SIG-M5 treated with dmso at 0.1 percent for 504 hours (cell line): ENCODE data around the gene SPTB.

Experiments
- DNase-seq: peaks from one replicate; lab custom pipeline; 2025; ENCODE audit not compliant: unreplicated experiment; lab: John Stamatoyannopoulos, UW

SPTB gene

DNA sequence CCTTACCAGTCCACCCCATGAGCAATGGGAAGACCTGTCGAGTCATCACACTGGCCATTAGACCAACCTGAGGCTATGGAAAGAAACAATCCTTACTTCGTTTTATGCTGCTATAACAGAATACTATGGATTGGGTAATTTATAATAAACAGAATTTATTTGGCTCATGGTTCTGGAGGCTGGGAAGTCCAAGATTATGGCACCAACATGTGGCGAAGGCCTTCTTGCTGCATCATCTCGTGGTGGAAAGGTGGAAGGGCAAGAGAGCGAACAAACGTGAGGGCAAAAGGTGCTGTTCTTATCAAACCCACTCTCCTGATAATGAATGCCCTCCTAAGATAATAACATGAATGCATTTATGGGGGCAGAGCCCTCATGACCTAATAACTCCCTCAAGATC is 9.6 kb upstream of the SPTB start:
- DNase-seq: no peak

DNA sequence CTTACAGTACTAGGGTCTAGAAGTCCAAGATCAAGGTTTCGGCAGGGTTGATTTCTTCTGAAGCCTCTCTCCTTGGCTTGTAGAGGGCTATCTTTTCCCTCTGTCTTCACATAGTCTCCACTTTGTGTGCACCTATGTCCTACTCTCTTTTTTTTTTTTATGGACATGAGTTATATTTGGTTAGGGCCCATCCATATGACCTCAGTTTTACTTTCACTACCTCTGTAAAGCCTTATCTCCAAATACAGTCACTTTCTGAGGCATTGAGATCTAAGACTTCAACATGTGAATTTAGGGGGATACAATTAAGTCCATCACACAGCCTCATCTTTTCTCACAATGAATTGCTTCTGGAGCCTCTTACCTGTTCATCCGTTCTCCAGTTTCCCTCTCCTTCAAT is 5.9 kb upstream of the SPTB start:
- DNase-seq: no peak

DNA sequence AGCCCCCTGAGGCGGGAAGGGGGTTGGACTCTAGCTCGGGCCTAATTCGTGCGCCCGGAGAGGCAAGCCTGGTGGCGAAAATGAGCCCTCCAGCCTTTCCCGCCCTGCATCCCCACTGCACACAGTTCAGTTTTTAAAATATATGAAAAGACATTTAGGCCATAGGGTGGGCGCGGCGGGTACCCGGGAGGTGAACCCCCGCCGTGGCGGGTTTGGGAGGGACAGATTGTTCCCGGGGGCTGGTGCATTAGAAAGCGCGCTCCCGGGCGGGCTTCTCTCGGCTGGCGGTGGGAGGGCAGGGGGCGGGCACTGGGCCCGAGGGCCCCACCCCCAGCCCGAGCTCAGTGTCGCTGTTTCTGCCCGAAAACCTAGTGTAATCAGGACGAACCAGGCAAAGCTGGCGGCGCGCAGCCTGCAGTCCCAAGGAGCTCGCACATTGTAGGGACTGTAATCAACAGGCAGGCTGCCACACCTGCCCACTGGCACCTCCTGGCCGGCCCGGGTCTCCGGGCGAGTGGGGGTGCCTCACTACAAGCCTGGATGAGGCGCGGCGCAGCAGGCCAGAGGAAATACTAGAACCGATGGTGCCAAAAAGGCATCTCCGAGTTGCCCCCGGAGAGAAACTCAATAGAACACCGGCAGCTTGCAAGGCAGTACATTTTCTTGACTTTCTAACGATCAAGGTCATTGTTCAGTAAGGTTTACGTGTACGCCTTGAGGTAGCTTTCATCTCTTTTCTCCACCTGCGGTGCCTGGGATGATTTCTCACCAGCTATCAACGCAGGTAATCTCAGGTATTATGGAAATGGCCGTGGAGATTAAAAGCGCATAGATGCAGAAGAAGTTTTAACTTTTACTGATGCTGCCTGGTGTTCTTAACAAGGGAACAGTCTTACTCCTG is 764 bp upstream of the SPTB start:
- DNase-seq: peak; percentile 44

DNA sequence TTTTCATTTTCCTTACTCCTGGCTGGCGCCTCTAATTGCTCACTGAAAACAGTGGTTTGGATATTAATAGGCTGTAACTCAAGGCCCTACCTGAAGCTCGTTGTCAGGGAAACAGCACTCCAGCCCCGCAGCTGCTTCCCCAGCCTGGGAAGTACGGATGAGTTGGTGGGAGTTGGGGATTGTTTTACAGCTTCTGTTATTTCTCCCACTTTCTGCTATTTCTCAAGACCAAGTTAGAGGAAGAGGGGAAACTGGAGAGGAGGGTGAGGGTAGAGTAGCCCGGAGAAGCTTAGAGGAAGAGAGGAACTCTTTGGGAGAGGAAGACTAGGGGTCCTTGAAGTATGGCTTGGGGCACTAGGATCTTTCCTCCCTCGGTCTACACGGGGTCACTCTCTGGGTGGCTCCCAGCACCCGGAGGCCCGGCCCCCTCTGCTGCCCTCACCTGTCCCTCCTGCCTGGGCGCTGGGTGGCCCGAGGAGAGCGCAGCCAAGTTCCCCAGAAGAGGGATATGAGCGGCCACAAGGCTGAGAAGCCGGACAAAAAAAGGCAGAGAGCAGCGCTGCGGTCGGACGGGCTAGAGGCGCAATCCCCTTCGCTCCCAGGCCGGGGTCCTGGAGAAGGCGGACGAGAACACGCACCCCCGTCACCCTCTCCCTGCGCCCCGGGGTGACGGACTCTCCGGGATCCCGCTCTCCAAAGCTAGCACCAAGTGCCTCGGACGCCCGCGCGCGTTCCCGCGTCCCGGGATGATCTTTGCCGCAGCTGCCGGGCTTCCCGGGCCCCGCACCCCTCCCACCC is 671 bp downstream of the SPTB start:
- DNase-seq: no peak

GRCh38 chr14:64877846-64878245 is 1.9 kb downstream of the SPTB start:
- no peak for DNase-seq

- DNase-seq: no peak
These were observed 4.4 kb downstream of the SPTB start for GRCh38 chr14:64875350-64875749.

DNA sequence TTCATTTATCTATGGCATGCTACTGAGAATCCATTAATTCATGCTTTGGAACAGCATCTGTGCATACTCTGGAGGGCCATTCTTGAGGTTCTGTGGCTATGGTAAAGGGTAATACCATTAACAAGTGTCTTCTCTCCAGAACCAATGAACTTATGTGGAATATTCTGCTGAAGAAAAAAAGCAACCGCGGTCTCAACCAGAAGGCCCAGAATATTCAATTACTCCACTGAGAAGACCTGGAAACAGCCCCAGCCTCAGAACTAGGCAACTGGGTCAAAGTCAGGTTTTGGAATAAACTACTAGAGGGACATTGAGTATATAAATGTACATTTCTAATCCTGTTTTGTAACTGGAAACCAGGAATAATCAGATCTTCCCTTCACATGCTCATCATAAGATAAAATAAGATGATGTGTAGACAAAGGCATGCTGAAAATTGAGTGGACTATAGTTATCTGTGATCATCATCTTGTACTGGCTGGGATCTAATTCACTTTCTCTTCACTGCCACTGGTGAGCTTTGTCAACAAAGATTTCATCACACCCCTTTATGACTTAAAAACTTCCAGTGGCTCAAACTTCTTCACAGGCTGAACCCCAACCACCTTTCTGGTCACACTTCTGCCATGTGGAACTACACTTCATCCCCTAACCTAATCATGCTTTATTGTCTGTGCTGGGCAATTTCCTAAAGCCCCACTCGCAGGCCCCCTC is 6.0 kb downstream of the SPTB start:
- no peak for DNase-seq

DNA sequence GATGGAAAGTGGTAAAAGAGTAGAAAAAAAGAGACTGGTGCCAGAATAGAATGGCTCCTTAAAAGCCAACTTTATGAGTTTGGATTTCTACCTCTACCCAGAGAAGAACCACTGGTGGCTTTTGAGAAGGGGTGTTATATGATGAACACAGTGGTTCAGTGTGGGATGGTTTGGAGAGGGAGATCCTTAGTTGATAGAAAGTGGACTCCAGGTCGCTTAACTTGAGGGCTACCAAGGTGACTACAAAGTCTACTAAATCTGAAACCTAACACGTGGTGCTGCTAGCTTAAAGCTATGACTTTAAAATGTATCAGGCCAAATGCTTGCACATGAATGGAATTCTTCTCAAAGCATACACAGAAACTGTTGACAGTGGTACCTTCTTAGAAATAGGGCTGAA is 8.4 kb downstream of the SPTB start:
- no peak for DNase-seq

GRCh38 chr14:64870160-64870559 is 9.5 kb downstream of the SPTB start:
- peak; percentile 33 for DNase-seq

GRCh38 chr14:64868841-64869240 is 10.9 kb downstream of the SPTB start:
- no peak for DNase-seq

GRCh38 chr14:64868379-64868778 is 11.3 kb downstream of the SPTB start:
- DNase-seq: no peak

DNA sequence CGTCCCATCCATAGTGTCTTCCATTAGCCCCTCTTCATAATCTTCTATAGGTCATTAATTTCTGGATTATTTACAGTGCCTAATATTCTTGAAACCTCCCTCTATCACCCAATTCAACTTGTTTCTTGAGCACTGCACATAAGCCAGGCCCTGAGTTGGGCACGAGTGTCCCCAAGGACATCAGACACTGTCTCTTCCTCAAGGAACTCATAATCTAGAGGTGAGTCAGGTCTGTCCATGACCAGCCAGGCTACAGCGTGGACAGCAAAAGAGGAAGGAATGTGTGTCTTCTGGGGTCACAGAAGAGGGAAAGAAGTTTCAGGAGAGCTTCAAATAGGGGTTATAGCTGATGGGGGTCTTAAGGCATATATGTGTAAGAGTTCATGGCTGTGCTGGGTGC is 12.5 kb downstream of the SPTB start:
- no peak for DNase-seq

DNA sequence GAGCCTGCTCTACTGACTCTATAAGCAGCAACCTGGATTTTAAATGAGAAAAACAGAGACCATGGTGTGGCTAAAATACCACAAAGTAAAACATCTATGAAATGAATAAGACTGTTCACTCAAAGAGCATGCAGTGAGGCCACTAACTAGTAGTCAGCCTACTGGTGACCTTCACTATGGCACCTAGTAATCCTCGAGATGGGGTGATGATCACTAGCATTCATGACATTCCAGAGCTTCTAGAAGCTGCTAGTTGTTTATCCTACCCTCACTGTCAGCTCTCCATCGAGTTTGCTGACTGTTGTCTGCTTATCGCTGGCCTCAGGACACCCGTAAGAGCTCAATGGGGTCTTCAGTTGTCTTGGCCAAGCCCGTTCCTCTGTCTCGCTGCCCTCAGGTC is 13.7 kb downstream of the SPTB start:
- no peak for DNase-seq

DNA sequence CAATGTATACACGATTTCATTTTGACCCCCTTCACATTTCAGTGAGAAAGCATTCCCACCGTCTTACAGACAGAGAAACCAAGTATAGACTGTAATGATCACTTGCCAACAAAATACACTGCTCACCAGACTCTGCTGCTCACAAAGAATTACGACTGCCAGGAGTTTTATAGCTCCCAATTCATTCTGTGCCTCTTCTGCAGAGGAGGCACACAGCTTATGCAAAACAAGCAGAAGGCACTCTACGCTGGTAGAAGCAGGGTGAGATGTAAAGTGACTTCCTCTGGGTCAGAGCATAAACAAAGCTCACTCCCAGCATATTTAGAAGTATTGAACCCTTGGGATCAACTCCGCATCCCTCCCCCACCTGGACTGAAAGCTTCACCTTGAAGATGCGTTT is 14.6 kb downstream of the SPTB start:
- DNase-seq: no peak

DNA sequence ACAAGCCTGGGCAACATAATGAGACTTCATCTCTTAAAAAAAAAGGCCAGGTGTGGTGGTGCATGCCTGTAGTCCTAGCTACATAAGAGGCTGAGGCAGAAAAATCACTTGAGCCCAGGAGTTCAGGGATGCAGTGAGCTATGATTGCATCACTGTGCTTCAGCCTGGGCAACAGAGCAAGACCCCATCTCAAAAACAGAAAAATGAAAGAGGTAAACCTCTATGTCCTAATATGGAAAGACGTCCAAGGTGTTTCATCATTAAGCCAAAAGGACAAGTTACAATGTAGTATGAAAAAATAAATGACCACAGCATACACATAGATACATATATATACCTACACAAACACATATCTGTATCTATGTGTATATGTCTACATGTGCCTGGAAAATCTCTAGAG is 15.4 kb downstream of the SPTB start:
- DNase-seq: no peak

GRCh38 chr14:64861916-64862315 is 17.8 kb downstream of the SPTB start:
- DNase-seq: no peak

DNA sequence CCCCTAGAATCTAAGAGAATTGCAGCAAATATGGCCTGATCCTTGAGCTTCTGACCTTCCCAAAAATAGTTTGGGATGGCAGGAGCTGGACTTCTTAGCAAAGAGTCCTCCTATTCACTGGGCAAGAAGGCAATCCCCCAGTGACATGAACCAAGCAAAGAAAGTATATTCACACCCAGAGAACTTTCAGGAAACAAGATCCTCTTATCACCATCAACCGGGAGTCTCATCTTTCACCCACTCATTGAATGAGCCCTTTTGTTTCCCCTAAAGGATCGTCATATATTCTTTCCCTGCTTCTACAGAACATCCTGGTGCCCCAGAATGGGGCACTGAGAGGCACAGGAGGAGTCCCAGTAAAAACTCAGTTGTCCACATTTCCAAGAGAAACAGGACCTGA is 19.7 kb downstream of the SPTB start:
- DNase-seq: no peak

DNA sequence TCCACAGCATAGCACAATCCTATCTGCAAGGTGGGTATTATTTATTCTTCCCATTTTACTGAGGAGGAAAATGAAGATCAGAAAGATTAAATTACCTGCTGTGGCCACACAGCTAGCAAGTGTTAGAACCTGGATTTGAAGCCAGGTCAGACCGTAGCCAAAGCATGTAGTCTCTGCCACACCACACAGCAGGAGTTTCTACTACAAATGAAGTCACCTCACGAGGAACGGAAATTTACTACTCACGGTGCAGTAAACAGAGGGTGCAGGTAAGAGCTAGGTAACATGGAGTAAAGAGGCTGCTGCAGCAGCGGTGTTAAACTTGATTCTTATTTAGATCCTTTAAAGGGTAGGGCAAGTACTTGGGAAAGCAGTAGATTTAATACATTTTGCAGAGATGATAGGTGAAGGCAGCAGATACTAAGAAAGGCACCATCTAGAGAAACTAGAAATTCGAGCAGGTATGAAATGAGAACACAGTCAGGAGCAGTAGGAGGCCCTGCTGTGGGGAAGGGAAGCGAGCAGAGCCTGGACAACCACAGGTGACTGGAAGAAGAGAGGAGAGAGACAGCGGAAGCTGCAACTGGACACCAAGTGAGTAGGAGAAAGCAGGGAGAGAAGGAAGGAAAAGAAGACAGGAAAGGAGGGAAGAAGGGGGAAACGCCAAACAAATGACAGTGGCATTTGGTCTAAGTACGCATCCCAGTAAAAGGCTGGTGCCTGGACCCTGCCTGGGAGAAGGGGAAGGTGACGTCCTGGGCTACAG is 21.5 kb downstream of the SPTB start:
- DNase-seq: no peak

DNA sequence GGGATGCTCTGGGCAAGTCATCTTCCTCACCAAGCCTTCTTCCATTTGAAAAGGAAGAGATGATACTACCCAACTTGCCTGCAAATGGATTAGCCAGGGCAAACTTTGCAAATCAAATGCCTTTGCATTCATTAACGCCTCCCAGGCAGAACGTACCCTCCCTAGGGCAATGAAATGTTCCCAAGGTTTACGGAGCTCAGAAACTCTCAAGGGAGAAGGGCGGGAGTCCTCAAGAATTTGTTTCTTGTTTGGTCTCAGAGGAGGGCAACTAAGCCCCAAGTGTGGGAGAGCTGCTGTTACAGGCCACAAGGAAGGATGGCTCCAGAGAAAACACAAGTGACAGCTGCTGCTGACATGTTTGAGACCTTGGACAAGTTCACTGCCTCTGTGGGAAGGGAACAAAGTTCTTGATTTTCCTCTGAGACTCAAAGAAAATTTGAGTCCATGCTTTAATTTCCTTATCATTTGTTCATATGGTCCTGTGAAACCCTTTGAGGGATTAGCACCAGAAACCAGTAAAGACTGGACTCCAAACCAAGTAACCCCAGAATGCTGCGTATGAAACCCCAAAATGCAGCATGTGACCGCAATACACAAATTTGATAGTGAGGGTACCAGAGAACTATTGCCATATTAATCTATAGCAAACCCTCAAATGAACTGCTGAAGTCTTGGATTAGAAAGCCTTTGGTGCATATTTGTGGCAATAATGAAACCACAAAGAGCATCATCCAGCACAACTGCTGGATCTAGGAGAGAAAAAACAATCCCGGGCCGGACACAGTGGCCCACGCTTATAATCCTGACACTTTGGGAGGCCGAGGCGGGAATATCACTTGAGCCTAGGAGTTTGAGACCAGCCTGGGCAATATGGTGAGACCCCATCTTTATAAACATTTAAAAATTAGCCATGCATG is 22.9 kb downstream of the SPTB start:
- no peak for DNase-seq
